Measurements from ENCODE around the gene ZBTB12. TPM values are rescaled to one million over a fixed set of nuclear protein-coding genes. Genes with fewer than 3 reads are reported as not detected.

The ZBTB12 gene
- 1 to 10 TPM; 3.1 to 3.2 TPM for total RNA-seq

GRCh38 chr6:31901953-31902643, at the start of gene ZBTB12:
Gene ZBTB12 (minus strand): TSS chr6:31902086. CDS start chr6:31901305, 781 bp downstream.
- peaks cover 6% of the 10 kb centered on the region for H3K27me3 Mint-ChIP-seq
- DNase-seq = peak; percentile 91
- no peaks in the 10 kb centered on the region for H3K9me3 Mint-ChIP-seq
- H3K4me3 Mint-ChIP-seq = peak within 1 kb of the TSS; percentile 84
- H3K36me3 Mint-ChIP-seq = peaks cover 4% of the 10 kb centered on the region
- peaks cover 23% of the 10 kb centered on the region for H3K4me1 Mint-ChIP-seq
- H3K27ac Mint-ChIP-seq = peak within 1 kb of the TSS; percentile 84

- no peak for DNase-seq
- Mint-ChIP-seq H3K4me3 (no peak overlapping the region), H3K27ac (no peak overlapping the region), H3K36me3 (peaks cover 16% of the 10 kb centered on the region), H3K27me3 (peaks cover 3% of the 10 kb centered on the region), H3K9me3 (no peaks in the 10 kb centered on the region), H3K4me1 (peaks cover 9% of the 10 kb centered on the region)
These were observed 48.2 kb upstream of the ZBTB12 start for GRCh38 chr6:31949926-31950548.

GRCh38 chr6:31948753-31949413, 47.0 kb upstream of the ZBTB12 start:
- Mint-ChIP-seq H3K4me3 (no peak overlapping the region), H3K27me3 (peaks cover 3% of the 10 kb centered on the region), H3K4me1 (peaks cover 9% of the 10 kb centered on the region), H3K9me3 (no peaks in the 10 kb centered on the region), H3K27ac (no peak overlapping the region), H3K36me3 (peaks cover 8% of the 10 kb centered on the region)
- DNase-seq = no peak

GRCh38 chr6:31948306-31948705, 46.4 kb upstream of the ZBTB12 start:
- no peaks in the 10 kb centered on the region for H3K9me3 Mint-ChIP-seq
- DNase-seq = no peak
- no peak overlapping the region for H3K4me3 Mint-ChIP-seq
- H3K27me3 Mint-ChIP-seq = peaks cover 3% of the 10 kb centered on the region
- no peak overlapping the region for H3K27ac Mint-ChIP-seq
- H3K36me3 Mint-ChIP-seq = peaks cover 6% of the 10 kb centered on the region
- peaks cover 9% of the 10 kb centered on the region for H3K4me1 Mint-ChIP-seq

- Mint-ChIP-seq H3K9me3 (no peaks in the 10 kb centered on the region), H3K27ac (no peak overlapping the region), H3K4me1 (peaks cover 9% of the 10 kb centered on the region), H3K36me3 (peaks cover 1% of the 10 kb centered on the region), H3K27me3 (peaks cover 3% of the 10 kb centered on the region), H3K4me3 (no peak overlapping the region)
- DNase-seq = no peak
These were observed 46.0 kb upstream of the ZBTB12 start for GRCh38 chr6:31947864-31948263.

- peaks cover 9% of the 10 kb centered on the region for H3K4me1 Mint-ChIP-seq
These were observed 45.3 kb upstream of the ZBTB12 start for GRCh38 chr6:31947070-31947675.

GRCh38 chr6:31946370-31946885, 44.5 kb upstream of the ZBTB12 start:
- Mint-ChIP-seq H3K9me3 (no peaks in the 10 kb centered on the region), H3K36me3 (no peaks in the 10 kb centered on the region), H3K4me1 (peaks cover 9% of the 10 kb centered on the region), H3K27ac (no peak overlapping the region), H3K27me3 (peaks cover 8% of the 10 kb centered on the region), H3K4me3 (no peak overlapping the region)
- no peak for DNase-seq

More at GRCh38 chr6:31947070-31947675, 45.3 kb upstream of the ZBTB12 start:
- no peak for DNase-seq
- Mint-ChIP-seq H3K27ac (no peak overlapping the region), H3K27me3 (peaks cover 8% of the 10 kb centered on the region), H3K36me3 (no peaks in the 10 kb centered on the region), H3K9me3 (no peaks in the 10 kb centered on the region), H3K4me3 (no peak overlapping the region)

- H3K36me3 Mint-ChIP-seq = no peaks in the 10 kb centered on the region
- DNase-seq = peak; percentile 21
- no peaks in the 10 kb centered on the region for H3K9me3 Mint-ChIP-seq
- H3K4me1 Mint-ChIP-seq = peaks cover 9% of the 10 kb centered on the region
- no peak within 1 kb of the TSS for H3K27ac Mint-ChIP-seq
- peaks cover 8% of the 10 kb centered on the region for H3K27me3 Mint-ChIP-seq
- no peak within 1 kb of the TSS for H3K4me3 Mint-ChIP-seq
These were observed 43.9 kb upstream of the ZBTB12 start, which contains the start of gene CFB for GRCh38 chr6:31945507-31946369. Gene CFB (plus strand): TSS chr6:31946095. CDS start chr6:31946222, 127 bp downstream.

- peaks cover 8% of the 10 kb centered on the region for H3K27me3 Mint-ChIP-seq
- H3K9me3 Mint-ChIP-seq = no peaks in the 10 kb centered on the region
- DNase-seq = no peak
- no peak overlapping the region for H3K27ac Mint-ChIP-seq
- H3K36me3 Mint-ChIP-seq = no peaks in the 10 kb centered on the region
- H3K4me3 Mint-ChIP-seq = no peak overlapping the region
- peaks cover 14% of the 10 kb centered on the region for H3K4me1 Mint-ChIP-seq
These were observed 43.2 kb upstream of the ZBTB12 start for GRCh38 chr6:31945154-31945506.

GRCh38 chr6:31943742-31944141, 41.9 kb upstream of the ZBTB12 start:
- Mint-ChIP-seq H3K27me3 (peaks cover 8% of the 10 kb centered on the region), H3K36me3 (no peaks in the 10 kb centered on the region), H3K4me1 (peaks cover 14% of the 10 kb centered on the region), H3K27ac (no peak overlapping the region), H3K9me3 (no peaks in the 10 kb centered on the region), H3K4me3 (no peak overlapping the region)
- DNase-seq = no peak

GRCh38 chr6:31940256-31940664, 38.4 kb upstream of the ZBTB12 start:
- Mint-ChIP-seq H3K9me3 (no peaks in the 10 kb centered on the region), H3K4me1 (peaks cover 7% of the 10 kb centered on the region), H3K4me3 (no peak overlapping the region), H3K27ac (no peak overlapping the region), H3K27me3 (peaks cover 4% of the 10 kb centered on the region), H3K36me3 (no peaks in the 10 kb centered on the region)
- DNase-seq = no peak

GRCh38 chr6:31935823-31936222, 33.9 kb upstream of the ZBTB12 start:
- no peaks in the 10 kb centered on the region for H3K36me3 Mint-ChIP-seq
- H3K27ac Mint-ChIP-seq = no peak overlapping the region
- no peak overlapping the region for H3K4me3 Mint-ChIP-seq
- peaks cover 5% of the 10 kb centered on the region for H3K4me1 Mint-ChIP-seq
- H3K27me3 Mint-ChIP-seq = no peaks in the 10 kb centered on the region
- no peak for DNase-seq
- no peaks in the 10 kb centered on the region for H3K9me3 Mint-ChIP-seq

GRCh38 chr6:31935021-31935420, 33.1 kb upstream of the ZBTB12 start:
- H3K36me3 Mint-ChIP-seq = no peaks in the 10 kb centered on the region
- no peaks in the 10 kb centered on the region for H3K27me3 Mint-ChIP-seq
- no peak for DNase-seq
- H3K27ac Mint-ChIP-seq = no peak overlapping the region
- no peaks in the 10 kb centered on the region for H3K9me3 Mint-ChIP-seq
- no peak overlapping the region for H3K4me3 Mint-ChIP-seq
- H3K4me1 Mint-ChIP-seq = no peaks in the 10 kb centered on the region

- H3K4me1 Mint-ChIP-seq = no peaks in the 10 kb centered on the region
These were observed 31.7 kb upstream of the ZBTB12 start for GRCh38 chr6:31933537-31933936.

More at GRCh38 chr6:31933537-31933936, 31.7 kb upstream of the ZBTB12 start:
- Mint-ChIP-seq H3K27ac (no peak overlapping the region), H3K36me3 (no peaks in the 10 kb centered on the region), H3K4me3 (no peak overlapping the region), H3K27me3 (no peaks in the 10 kb centered on the region), H3K9me3 (no peaks in the 10 kb centered on the region)
- no peak for DNase-seq

Measured in activated naive CD8-positive, alpha-beta T cell treated with anti-CD3 and anti-CD28 coated beads for 36 hours (primary cell).